ENCODE measurements around the gene PAQR8.

DNA sequence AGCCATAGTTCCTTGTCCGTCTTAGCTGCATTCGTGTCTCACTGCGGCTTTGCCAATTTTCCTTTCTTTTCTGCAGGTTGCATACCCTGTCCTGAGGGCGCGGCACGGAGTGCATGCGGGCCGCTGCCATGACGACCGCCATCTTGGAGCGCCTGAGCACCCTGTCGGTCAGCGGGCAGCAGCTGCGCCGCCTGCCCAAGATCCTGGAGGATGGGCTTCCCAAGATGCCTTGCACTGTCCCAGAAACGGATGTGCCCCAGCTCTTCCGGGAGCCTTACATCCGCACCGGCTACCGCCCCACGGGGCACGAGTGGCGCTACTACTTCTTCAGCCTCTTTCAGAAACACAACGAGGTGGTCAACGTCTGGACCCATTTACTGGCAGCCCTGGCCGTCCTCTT, 41.1 kb downstream of the PAQR8 start:
- TF ChIP-seq CTCF (IDR thresholded peaks at IDR 0.05; ENCODE audit: poor library complexity, severe bottlenecking) (no peak), EZH2 (IDR thresholded peaks at IDR 0.05; ENCODE audit: borderline replicate concordance, insufficient read depth, low read length, poor library complexity, severe bottlenecking) (no peak), EP300 (conservative IDR thresholded peaks at IDR 0.05; ENCODE audit: poor library complexity, severe bottlenecking) (no peak), TAF1 (IDR thresholded peaks at IDR 0.05; ENCODE audit: low read depth) (no peak), POLR2AphosphoS5 (IDR thresholded peaks at IDR 0.05) (no peak), REST (IDR thresholded peaks at IDR 0.05; ENCODE audit: borderline replicate concordance) (no peak), SMC3 (conservative IDR thresholded peaks at IDR 0.05; ENCODE audit: poor library complexity) (no peak), RAD21 (conservative IDR thresholded peaks at IDR 0.05) (no peak)
